H9 (cell line): Measurements from ENCODE around the gene WLS. TPM values are rescaled to one million over a fixed set of nuclear protein-coding genes. Genes with fewer than 3 reads are reported as not detected.

Experiments used
- DNase-seq: peaks from one replicate; pipeline ENCODE4 v3.0.0-alpha.2; 2017
- H2AFZ ChIP-seq: one replicate; pipeline ENCODE4 v1.6.1; 2013; ENCODE audit warnings: mild to moderate bottlenecking, low read length, control low read depth, moderate library complexity
- H2AK5ac ChIP-seq: 2 replicates; pipeline ENCODE4 v1.6.1; 2013; ENCODE audit warnings: low read length, control low read depth, mixed read lengths; ENCODE audit not compliant: insufficient read length
- H2BK120ac ChIP-seq: one replicate; pipeline ENCODE4 v1.6.1; 2013; ENCODE audit warnings: low read depth, mild to moderate bottlenecking, low read length, control low read depth, inconsistent platforms; ENCODE audit not compliant: poor library complexity, severe bottlenecking
- H2BK12ac ChIP-seq: 2 replicates; pipeline ENCODE4 v1.6.1; 2013; ENCODE audit warnings: low read length, control low read depth, mixed read lengths, low read depth; ENCODE audit not compliant: insufficient read length
- H2BK15ac ChIP-seq: 2 replicates; pipeline ENCODE4 v1.6.1; 2013; ENCODE audit warnings: low read depth, low read length, control low read depth
- H2BK20ac ChIP-seq: one replicate; pipeline ENCODE4 v1.6.1; 2013; ENCODE audit warnings: low read depth, mild to moderate bottlenecking, low read length, control low read depth, inconsistent platforms; ENCODE audit not compliant: poor library complexity, severe bottlenecking
- H2BK5ac ChIP-seq: 2 replicates; pipeline ENCODE4 v1.6.1; 2013; ENCODE audit warnings: low read length, control low read depth, mixed read lengths; ENCODE audit not compliant: insufficient read length
- H3K14ac ChIP-seq: 2 replicates; pipeline ENCODE4 v1.6.1; 2013; ENCODE audit warnings: low read length, control low read depth; ENCODE audit not compliant: insufficient read depth
- H3K18ac ChIP-seq: 2 replicates; pipeline ENCODE4 v1.6.1; 2013; ENCODE audit warnings: low read depth, mild to moderate bottlenecking, mixed read lengths, low read length, control low read depth; ENCODE audit not compliant: insufficient read length
- H3K23ac ChIP-seq: 2 replicates; pipeline ENCODE4 v1.6.1; 2013; ENCODE audit warnings: low read length, control low read depth, mixed read lengths, low read depth; ENCODE audit not compliant: insufficient read length
- H3K23me2 ChIP-seq: 2 replicates; pipeline ENCODE4 v1.6.1; 2013; ENCODE audit warnings: low read depth, mild to moderate bottlenecking, mixed read lengths, low read length, control low read depth; ENCODE audit not compliant: insufficient read length, poor library complexity, severe bottlenecking
- H3K27ac ChIP-seq: 2 replicates; pipeline ENCODE4 v1.5.1; 2013; ENCODE audit warnings: low read length, control low read depth, mixed read lengths, low read depth; ENCODE audit not compliant: insufficient read length
- H3K27me3 ChIP-seq: 2 replicates; pipeline ENCODE4 v1.6.1; 2013; ENCODE audit warnings: low read length, control low read depth, inconsistent platforms; ENCODE audit not compliant: insufficient read depth
- H3K4ac ChIP-seq: 2 replicates; pipeline ENCODE4 v1.6.1; 2013; ENCODE audit warnings: low read depth, mild to moderate bottlenecking, control low read depth, inconsistent platforms, low read length, moderate library complexity
- H3K4me1 ChIP-seq: 2 replicates; pipeline ENCODE4 v1.6.1; 2013; ENCODE audit warnings: low read length, control low read depth, inconsistent platforms; ENCODE audit not compliant: insufficient read depth
- H3K4me2 ChIP-seq: 2 replicates; pipeline ENCODE4 v1.6.1; 2013; ENCODE audit warnings: low read length, control low read depth, mixed read lengths; ENCODE audit not compliant: insufficient read length, insufficient read depth
- H3K56ac ChIP-seq: 2 replicates; pipeline ENCODE4 v1.6.1; 2013; ENCODE audit warnings: low read depth, mild to moderate bottlenecking, mixed read lengths, low read length, control low read depth; ENCODE audit not compliant: insufficient read length
- H3K79me1 ChIP-seq: 2 replicates; pipeline ENCODE4 v1.6.1; 2013; ENCODE audit warnings: low read depth, mild to moderate bottlenecking, moderate library complexity, low read length, control low read depth, inconsistent platforms; ENCODE audit not compliant: insufficient read depth, poor library complexity, severe bottlenecking
- H3K79me2 ChIP-seq: 2 replicates; pipeline ENCODE4 v1.6.1; 2013; ENCODE audit warnings: low read length, control low read depth, inconsistent platforms; ENCODE audit not compliant: insufficient read depth
- H3K9ac ChIP-seq: 2 replicates; pipeline ENCODE4 v1.6.1; 2013; ENCODE audit warnings: low read length, control low read depth, mixed read lengths; ENCODE audit not compliant: insufficient read length; ENCODE audit errors: extremely low read depth
- H3K9me3 ChIP-seq: one replicate; pipeline ENCODE4 v1.6.1; 2013; ENCODE audit warnings: low read depth, low read length, inconsistent platforms; ENCODE audit not compliant: control insufficient read depth
- H3T11ph ChIP-seq: one replicate; pipeline ENCODE4 v1.6.1; 2013; ENCODE audit warnings: mild to moderate bottlenecking, low read length, control low read depth, inconsistent platforms
- H4K20me1 ChIP-seq: one replicate; pipeline ENCODE4 v1.6.1; 2013; ENCODE audit not compliant: control insufficient read depth, insufficient read length, insufficient read depth
- H4K5ac ChIP-seq: 2 replicates; pipeline ENCODE4 v1.6.1; 2013; ENCODE audit warnings: low read depth, mild to moderate bottlenecking, mixed read lengths, low read length, control low read depth; ENCODE audit not compliant: insufficient read length
- H4K8ac ChIP-seq: replicated peaks from 2 replicates; pipeline ENCODE4 v1.6.1; 2013; ENCODE audit warnings: low read length, control low read depth, mixed read lengths, low read depth; ENCODE audit not compliant: insufficient read length
- H4K91ac ChIP-seq: 2 replicates; pipeline ENCODE4 v1.6.1; 2013; ENCODE audit warnings: low read depth, mild to moderate bottlenecking, moderate library complexity, mixed read lengths, low read length, control low read depth; ENCODE audit not compliant: insufficient read length
- H3K27ac Mint-ChIP-seq, 3 experiments: 2 replicates in 2 of 3; 3 replicates in 1 of 3; pipeline ENCODE4 v1.8.0; 2020 to 2021; ENCODE audit warnings: mixed read lengths in 3 of 3, mild to moderate bottlenecking in 1 of 3, moderate library complexity in 1 of 3
- H3K27me3 Mint-ChIP-seq: 2 replicates; pipeline ENCODE4 v1.8.0; 2021; ENCODE audit warnings: low read depth, mild to moderate bottlenecking, moderate library complexity, mixed read lengths
- H3K36me3 Mint-ChIP-seq, 3 experiments: 2 replicates in 2 of 3; 3 replicates in 1 of 3; pipeline ENCODE4 v1.8.0; 2020 to 2021; ENCODE audit warnings: low read depth in 3 of 3, mixed read lengths in 3 of 3; ENCODE audit not compliant: insufficient read depth in 1 of 3
- H3K4me1 Mint-ChIP-seq, 2 experiments: 2 replicates each; pipeline ENCODE4 v1.8.0; 2020; ENCODE audit warnings: mixed read lengths in 2 of 2
- H3K4me3 Mint-ChIP-seq, 2 experiments: 2 replicates in 1 of 2; 3 replicates in 1 of 2; pipeline ENCODE4 v1.8.0; 2020 to 2021; ENCODE audit warnings: mild to moderate bottlenecking in 2 of 2, mixed read lengths in 2 of 2, moderate library complexity in 1 of 2
- H3K9me3 Mint-ChIP-seq, 2 experiments: 2 replicates in 1 of 2; 3 replicates in 1 of 2; pipeline ENCODE4 v1.8.0; 2020; ENCODE audit warnings: mild to moderate bottlenecking in 2 of 2, mixed read lengths in 2 of 2, moderate library complexity in 1 of 2
- WGBS: extraction: QIAGEN DNeasy Blood & Tissue Kit; methylation state at CpG from one replicate; pipeline ENCODE4 v1.1.7; 2013; ENCODE audit warnings: missing lambda C conversion rate, low lambda C conversion rate, mixed read lengths; ENCODE audit not compliant: insufficient read length; ENCODE audit errors: extremely low coverage; 5-methylcytosine and 5-hydroxymethylcytosine counted together
- total RNA-seq: library from RNA; stranded (reverse); gene quantifications from 2 replicates; pipeline ENCODE4 v1.2.1, GENCODE V29; 2021
- TF ChIP-seq, protein P1 (sequence below): fragments of 200-600 bp; sonication (generic); conservative IDR thresholded peaks from 3 replicates; pipeline ENCODE4 v1.8.0; 2021; ENCODE audit warnings: antibody characterized with exemption, mild to moderate bottlenecking

WLS gene
- total RNA-seq, 1 experiment from 2014 or later = 0.94 TPM

DNA sequence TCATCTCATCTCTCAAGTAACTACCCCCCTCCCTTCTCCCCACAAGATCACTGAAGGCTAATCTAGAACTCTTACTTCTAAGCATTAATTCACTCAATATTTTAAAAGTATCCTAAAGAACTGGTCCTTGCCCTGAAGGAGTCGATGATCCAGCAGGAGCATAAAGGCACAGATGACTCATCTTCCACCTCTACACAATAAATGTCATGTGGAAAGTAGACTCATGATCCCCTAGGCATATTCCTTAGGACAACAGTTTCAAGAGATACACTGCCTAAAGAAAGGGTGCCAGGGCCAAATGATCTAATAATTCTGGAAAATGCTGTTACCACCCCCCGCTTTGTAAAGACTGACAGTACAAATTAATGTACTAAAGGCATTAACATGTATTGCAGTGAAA lies 96.1 kb downstream of the WLS start:
- DNase-seq = no peak
- H2BK15ac ChIP-seq = no peak overlapping the region
- H3K79me1 ChIP-seq = no peaks in the 10 kb centered on the region
- H3K4me1 ChIP-seq = 0 out of 2 replicates have a peak, but pooled peaks cover 3% of the 10 kb centered on the region
- no peaks in the 10 kb centered on the region for H3K23me2 ChIP-seq
- no peak overlapping the region for H3K23ac ChIP-seq
- no peaks in the 10 kb centered on the region for H4K20me1 ChIP-seq
- no peak overlapping the region for H2BK12ac ChIP-seq
- WGBS = no CpG with 5 or more reads among the region's 2 CpGs
- no peak overlapping the region for H2BK5ac ChIP-seq
- no peak overlapping the region for H3K14ac ChIP-seq
- no peak overlapping the region for H3K56ac ChIP-seq
- H4K91ac ChIP-seq = no peak overlapping the region
- no peaks in the 10 kb centered on the region for H3K79me2 ChIP-seq
- no peak overlapping the region for H3K4me2 ChIP-seq
- no peak overlapping the region for H2AK5ac ChIP-seq
- H3K4ac ChIP-seq = no peak overlapping the region
- no peak overlapping the region for H3K27ac ChIP-seq
- H3K27me3 Mint-ChIP-seq = peaks cover 2% of the 10 kb centered on the region
- H2BK120ac ChIP-seq = no peak overlapping the region
- peaks cover 8 to 12% of the 10 kb centered on the region in 2 experiments for H3K4me1 Mint-ChIP-seq
- no peaks in the 10 kb centered on the region for H3K36me3 Mint-ChIP-seq
- H4K8ac ChIP-seq = no peak overlapping the region
- H3K9ac ChIP-seq = no peak overlapping the region
- H3K27me3 ChIP-seq = no peaks in the 10 kb centered on the region
- no peak overlapping the region for H2AFZ ChIP-seq
- H3K9me3 ChIP-seq = no peaks in the 10 kb centered on the region
- no peak overlapping the region for H4K5ac ChIP-seq
- H2BK20ac ChIP-seq = no peak overlapping the region
- H3K27ac Mint-ChIP-seq = no peak overlapping the region
- no peak overlapping the region for H3K18ac ChIP-seq
- TF ChIP-seq, protein P1, sequence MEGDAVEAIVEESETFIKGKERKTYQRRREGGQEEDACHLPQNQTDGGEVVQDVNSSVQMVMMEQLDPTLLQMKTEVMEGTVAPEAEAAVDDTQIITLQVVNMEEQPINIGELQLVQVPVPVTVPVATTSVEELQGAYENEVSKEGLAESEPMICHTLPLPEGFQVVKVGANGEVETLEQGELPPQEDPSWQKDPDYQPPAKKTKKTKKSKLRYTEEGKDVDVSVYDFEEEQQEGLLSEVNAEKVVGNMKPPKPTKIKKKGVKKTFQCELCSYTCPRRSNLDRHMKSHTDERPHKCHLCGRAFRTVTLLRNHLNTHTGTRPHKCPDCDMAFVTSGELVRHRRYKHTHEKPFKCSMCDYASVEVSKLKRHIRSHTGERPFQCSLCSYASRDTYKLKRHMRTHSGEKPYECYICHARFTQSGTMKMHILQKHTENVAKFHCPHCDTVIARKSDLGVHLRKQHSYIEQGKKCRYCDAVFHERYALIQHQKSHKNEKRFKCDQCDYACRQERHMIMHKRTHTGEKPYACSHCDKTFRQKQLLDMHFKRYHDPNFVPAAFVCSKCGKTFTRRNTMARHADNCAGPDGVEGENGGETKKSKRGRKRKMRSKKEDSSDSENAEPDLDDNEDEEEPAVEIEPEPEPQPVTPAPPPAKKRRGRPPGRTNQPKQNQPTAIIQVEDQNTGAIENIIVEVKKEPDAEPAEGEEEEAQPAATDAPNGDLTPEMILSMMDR = no peak
- H3K4me3 Mint-ChIP-seq = no peak overlapping the region
- H3K9me3 Mint-ChIP-seq = no peaks in the 10 kb centered on the region
- no peak overlapping the region for H3T11ph ChIP-seq
